ENCODE results near the gene AASDH.
A peak's percentile ranks its signal among the peaks of the same experiment; 100 is the strongest.
"Not testable (repeated sequence)": the region's sequence is repeated elsewhere in the genome, so short reads cannot be mapped to it uniquely, and the experiment has no call there.

Gene AASDH

DNA sequence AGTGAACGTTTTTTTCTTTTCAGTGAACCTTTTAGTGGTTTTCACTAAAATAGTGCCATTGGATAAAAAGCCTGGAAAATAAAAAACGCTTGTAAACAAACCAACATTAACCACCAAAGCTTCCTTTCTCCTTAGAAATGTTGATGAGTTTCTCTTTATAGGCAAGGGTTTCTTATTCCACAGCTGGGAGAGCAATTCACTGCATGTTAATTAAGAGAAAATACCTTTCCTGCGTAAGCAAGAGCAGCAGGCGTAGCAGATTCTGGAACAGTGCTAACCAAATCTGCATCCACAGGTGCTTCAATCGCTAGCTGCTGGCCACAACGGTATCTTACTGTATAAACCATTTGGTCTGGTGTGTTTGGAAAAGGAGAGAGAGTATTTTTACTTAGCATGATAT is 13.3 kb upstream of the AASDH start:
- DNase-seq (ENCODE audit: low spot score): no peak

DNA sequence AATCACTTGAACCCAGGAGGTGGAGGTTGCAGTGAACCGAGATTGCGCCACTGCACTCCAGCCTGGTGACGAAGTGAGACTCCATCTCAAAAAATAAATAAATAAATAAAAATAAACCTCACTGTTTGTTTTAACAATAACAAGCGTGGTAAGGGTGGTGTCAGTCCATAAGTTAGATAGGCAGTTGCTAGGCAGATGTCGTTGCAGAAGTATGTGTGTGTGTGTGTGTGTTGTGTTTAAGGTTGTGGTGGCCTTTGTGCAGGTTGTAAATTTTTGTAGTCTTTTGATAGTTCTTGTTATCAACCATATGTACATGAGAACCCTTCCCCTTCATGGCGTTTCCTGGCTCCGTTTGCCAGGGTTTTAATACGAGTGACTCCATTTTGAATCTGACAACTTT is 4.0 kb upstream of the AASDH start:
- no peak for DNase-seq (ENCODE audit: low spot score)

DNA sequence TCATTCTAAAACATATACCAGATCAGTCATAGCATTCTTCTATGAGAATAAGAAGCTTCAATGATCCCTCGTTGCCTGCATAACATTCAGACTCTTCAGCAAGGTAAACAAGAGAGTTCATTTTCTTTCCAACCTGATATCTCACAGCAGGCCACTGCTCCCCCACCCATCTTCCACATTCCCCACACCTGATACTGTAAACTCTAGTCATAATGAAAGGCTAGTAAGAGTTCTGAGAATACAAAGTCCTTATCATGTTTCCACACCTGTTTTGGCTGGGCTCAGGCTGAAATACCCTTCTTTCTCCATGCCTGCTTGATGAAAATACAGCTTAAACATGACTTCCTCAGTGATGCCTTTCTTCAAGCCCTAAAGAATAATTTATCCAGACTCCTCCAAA is 2.3 kb upstream of the AASDH start:
- no peak for DNase-seq (ENCODE audit: low spot score)

DNA sequence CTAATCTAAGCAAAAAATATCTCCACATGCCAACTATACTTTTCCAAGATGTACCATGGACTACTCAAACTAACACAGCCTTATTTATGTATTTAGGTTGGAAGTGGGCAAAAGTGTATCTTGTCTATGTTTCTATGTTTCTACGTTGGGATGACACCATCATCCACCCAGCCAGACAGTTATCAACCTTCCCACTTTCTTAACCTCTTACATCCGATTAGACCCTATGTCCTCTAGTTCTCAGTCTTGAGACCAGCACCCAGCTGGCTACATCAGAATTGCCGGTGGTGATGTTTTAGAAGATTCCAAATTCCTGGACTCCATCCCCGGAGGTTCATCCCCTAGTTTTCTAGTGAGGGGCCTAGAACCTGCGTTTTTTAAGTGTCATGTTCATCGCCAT is 1.0 kb upstream of the AASDH start:
- no peak for DNase-seq (ENCODE audit: low spot score)

DNA sequence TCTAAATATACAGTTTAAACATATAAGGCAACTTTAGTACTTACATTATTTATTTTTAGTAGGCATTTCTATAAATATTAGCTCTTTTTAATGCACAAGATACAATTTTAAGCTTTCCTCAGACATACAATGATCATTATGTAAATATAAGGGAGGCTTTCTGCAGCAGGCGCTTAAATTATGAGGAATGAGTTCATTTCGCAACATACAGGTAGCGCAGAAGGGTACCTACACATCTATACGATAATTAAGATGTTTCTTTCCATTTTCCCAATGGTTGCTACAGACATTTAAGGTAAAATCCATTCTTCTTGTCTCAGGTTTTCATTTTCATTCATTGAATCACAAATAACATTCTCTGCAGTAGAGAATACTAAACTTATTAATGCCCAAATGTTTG is 1.2 kb downstream of the AASDH start:
- no peak for DNase-seq (ENCODE audit: low spot score)

DNA sequence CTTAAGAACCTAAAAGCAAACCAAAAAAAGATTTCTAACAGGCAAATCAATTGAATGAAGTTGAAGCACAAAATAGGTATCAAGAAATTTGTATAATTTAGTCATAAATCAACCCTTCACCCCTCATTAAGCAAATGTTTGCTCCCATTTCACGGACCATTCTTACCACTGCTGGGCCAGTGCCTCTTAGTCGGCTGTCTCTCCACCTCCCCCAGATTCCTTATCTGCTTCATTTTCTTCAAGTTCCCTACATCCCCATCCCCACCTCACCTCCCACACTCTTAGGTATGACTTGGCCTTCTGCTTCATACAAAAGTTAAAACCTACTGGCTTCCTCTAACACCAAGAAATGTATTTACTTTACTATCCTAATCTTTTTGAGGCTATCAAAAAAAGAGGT is 11.8 kb downstream of the AASDH start:
- no peak for DNase-seq (ENCODE audit: low spot score)

DNA sequence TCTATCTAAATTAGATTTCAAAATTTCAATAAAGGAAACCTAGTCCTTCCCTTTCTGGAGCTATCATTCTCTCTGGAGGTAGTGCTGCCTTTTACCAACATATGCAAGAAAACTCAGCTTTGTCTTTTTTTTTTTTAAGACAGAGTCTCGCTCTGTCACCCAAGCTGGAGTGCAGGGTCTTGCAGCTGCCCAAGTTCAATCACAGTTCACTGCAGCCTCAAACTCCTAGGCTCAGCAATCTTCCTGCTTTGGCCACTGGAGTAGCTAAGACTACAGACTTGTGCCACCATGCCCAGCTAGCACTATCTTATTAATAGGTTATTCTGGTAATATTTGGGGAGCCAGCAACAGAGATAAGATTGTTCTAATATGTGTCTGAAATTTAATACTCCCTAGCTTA is 12.3 kb downstream of the AASDH start:
- no peak for DNase-seq (ENCODE audit: low spot score)

DNA sequence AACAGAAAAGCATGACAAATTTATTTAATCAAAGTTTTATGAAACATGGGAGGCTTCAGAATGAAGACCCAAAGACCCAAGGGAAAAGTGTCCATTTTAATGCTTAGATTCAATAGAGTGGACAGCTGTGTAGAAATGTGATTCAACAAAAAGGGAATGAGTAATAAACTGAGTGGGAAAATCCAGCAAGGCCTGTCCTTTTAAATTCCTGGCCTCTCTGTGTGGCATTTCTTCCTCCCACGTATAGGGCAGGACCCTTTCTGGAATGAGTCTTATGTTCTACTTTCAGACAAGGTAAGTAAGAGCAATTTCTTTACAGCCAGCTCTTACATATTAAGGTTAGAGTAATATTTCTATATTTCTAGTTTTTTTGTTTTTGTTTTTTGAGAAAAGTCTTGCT is 14.5 kb downstream of the AASDH start:
- DNase-seq (ENCODE audit: low spot score): no peak

DNA sequence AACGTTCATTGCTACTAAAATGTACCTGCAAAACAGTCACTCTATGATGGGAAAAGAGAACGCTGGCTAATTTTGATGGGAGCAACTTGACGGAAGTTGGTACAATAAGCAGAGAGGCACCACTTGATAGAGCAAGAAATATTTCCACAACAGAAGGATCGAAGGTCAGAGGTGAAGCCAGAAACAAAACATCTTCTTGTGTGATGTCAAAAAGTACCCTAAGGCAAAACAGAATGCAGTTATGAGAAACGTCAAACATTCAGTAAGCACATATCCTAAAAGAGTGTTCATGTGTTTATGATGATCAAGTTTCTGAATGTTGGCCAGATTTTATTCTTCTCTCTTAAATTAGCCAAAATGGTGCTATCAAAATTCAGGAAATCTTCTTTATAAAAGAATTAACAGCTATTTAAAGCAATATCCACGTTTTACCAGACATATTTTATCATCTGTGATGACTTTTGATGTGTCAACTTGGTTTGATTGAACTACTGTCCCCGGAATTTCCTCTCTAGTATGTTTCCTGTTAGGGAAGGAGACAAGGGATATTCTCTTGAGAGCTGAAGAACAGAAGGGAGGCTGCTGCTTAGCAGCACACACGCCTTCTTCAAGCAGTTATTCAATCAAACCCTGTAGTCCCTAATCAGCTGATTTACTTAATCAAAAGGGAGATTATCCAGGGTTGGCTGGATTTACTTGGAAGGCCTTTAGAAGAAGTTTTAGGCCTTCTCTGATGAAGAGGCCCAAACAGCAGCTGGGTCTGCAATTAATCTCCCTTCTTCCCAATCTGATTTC is 15.7 kb downstream of the AASDH start:
- DNase-seq (ENCODE audit: low spot score): no peak

DNA sequence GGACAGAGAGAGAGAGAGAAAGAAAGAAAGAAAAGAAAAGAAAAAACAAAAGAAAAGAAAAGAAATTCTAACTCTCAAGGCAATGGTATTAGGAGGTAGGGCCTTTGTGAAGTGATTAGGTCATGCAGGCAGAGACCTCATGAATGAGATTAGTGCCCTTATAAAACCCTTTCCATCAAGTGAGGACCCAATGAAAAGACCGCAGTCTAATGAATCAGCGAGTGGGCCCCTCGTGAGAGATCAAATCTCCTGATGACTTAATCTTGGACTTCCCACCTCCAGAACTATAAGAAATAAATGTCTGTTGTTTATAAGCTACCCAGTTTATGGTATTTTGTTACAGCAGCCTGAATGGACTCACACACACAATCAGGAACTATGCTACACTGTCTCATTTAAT is 16.9 kb downstream of the AASDH start:
- no peak for DNase-seq (ENCODE audit: low spot score)

DNA sequence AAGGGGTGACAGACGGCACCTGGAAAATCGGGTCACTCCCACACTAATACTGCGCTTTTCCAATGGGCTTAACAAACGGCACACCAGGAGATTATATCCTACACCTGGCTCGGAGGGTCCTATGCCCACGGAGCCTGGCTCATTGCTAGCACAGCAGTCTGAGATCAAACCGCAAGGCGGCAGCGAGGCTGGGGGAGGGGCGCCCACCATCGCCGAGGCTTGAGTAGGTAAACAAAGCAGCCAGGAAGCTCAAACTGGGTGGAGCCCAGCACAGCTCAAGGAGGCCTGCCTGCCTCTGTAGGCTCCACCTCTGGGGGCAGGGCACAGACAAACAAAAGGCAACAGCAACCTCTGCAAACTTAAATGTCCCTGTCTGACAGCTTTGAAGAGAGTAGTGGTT is 24.3 kb downstream of the AASDH start:
- DNase-seq (ENCODE audit: low spot score): not testable (repeated sequence)

DNA sequence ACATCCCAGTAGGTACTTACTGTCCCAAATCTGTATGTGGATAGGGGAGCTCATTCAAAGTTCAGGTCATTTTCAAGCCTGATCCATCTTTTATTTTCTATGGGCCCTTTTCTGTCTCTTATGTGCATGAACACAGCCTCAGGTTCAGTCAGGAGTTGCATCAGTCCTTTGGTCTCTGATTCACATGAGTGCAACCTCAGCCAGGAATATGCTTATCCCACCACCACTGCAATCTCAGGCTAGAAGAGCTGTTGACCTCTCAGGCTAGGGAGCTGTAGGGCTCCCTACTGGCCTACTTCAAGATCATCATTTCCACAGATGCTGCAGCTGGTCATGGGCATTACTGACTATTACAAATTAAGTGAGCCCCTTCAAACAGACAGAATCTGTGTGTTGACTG is 27.2 kb downstream of the AASDH start:
- DNase-seq (ENCODE audit: low spot score): no peak

DNA sequence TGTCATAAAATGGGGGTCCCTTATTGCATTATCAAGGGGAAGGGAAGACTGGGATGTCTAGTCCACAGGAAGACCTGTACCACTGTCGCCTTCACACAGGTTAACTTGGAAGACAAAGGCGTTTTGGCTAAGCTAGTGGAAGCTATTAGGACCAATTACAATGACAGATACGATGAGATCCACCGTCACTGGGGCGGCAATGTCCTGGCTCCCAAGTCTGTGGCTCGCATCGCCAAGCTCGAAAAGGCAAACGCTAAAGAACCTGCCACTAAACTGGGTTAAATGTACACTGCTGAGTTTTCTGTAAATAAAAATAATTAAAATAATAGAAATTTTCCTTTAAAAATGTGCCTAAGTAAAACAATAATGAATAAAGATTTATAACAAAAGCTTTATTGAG is 30.6 kb downstream of the AASDH start:
- no peak for DNase-seq (ENCODE audit: low spot score)

DNA sequence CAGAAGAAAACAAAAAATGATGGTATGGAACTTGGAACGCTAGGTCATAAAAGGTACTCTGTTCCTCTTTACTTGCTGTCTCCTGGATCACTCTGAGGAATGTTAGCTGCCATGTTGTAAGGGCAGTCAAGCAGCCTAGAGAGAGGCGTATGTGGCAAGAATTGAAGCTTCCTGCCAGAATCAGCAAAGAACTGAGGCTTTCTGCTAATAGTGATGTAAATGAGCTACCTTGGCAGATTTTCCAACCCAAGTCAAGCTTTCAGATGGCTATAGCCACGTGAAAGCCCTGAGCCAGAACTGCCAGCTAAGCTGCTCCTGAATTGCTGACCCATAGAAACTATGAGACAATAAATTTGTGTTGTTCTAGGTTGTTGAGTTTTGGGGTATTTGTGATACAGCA is 38.7 kb downstream of the AASDH start:
- DNase-seq (ENCODE audit: low spot score): peak; percentile 52

DNA sequence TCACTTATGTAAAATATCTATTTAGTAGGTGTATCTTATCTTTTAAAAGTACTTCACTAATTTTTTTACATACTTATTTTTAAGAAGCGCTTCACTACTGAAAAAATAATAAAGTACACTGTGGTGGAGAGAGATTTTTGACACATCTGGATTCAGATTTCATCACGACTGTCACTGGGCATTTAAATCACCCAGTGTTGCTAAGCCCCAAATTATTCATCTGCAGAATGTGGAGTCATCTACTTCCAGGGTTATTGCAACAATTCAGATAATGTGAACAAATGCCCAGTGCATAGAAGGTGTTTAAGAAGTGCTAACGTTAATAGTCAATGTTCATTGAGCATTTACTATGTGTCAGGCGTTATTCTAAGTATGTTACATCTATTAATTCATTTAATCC is 41.8 kb downstream of the AASDH start:
- no peak for DNase-seq (ENCODE audit: low spot score)

DNA sequence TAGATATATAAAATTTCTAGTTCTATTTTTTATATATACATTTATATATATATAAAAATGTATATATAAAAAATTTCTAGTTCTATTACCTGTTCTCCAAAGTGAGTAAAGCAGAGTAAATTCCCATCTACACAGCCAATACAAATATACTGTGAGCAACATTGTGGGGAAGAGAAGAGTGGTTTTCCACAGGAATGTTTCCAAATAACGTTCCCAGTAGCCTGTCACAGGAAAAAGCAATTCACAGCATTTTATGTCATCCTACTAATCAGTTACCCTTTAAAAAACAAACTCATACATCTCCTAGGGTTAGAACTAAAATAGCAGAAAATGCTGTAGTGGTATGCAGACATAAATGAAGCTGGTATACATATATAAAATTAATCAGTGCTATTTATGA is 44.5 kb downstream of the AASDH start:
- DNase-seq (ENCODE audit: low spot score): no peak

DNA sequence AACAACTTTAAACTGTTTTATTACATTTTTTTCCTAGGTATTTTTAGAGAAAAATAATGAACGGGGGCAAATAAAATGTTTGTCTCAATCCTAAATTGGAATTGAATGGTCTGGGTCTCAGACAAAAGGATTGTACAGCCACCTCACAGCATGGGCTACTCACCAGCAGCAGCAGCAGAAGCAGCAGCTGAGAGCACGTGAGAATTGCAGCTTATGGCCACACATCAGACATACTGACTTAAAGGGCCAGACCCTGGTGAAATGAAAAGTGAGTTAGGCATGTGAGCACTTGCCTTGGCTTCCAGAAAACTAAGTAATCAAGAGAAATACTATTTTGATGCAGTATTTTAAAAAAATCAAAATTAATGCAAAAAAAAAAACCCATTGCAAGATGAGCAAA is 56.6 kb downstream of the AASDH start:
- no peak for DNase-seq (ENCODE audit: low spot score)

DNA sequence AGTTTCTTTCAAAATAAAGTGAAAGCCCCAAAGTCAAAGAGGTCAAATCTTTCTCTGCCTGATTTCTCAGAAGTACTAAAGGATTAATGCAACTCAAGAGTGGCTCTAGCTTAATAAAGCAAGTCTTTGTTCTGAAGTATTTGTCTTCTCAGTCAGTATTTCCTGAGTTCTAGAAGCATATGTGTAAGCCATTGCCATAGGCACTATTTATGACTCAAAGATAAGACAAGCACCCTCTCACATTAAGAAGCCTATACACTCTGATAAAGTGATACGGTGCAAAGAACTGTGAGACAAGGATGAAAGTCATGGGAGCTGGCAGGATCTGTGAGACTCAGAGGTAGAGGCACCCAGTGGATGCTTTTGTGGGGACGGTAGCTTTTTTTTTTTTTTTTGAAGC is 60.9 kb downstream of the AASDH start:
- no peak for DNase-seq (ENCODE audit: low spot score)

DNA sequence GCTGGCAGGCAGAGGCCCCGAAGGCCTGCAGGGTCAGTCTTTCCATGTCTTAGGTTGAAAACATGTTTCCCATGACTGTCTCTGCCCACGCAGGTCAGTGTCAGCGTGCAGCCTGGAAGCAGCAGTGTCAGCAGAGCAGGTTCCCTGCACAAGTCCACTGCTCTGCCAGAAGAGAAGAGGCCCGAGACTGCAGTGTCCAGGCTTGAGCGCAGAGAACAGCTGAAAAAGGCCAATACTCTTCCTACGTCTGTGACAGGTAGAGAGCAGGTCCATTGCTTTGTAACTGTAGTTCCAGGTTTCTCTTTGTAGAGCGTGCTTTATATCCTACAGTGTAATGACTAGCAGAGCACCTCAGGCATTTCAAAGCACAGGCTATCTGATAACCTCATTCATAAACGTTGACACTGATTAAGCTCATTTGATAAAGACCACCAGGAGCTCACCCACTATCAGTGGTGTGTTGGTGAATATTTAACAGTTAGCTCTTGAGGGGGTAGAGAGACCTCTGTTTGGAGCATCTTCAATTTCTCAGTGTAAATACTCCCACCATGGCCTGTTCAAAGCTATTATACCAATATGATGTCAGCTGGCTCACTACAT is 63.2 kb downstream of the AASDH start:
- no peak for DNase-seq (ENCODE audit: low spot score)

DNA sequence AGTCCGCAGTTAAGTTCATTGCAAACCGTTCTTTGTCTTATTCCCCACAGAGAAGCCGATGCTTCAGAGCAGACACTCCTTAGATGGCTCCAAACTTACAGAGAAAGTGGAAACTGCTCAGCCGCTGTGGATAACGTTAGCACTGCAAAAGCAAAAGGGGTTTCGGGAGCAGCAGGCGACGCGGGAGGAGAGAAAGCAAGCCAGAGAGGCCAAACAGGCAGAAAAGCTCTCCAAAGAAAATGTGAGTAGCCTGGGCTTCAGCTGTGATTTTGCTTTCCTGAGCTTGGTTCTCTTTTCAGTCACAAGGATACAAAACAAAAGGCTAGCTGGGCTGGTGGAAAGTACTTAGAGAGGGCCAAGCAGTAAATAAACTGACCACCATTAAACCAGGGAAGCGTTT is 64.0 kb downstream of the AASDH start:
- DNase-seq (ENCODE audit: low spot score): peak; percentile 32

DNA sequence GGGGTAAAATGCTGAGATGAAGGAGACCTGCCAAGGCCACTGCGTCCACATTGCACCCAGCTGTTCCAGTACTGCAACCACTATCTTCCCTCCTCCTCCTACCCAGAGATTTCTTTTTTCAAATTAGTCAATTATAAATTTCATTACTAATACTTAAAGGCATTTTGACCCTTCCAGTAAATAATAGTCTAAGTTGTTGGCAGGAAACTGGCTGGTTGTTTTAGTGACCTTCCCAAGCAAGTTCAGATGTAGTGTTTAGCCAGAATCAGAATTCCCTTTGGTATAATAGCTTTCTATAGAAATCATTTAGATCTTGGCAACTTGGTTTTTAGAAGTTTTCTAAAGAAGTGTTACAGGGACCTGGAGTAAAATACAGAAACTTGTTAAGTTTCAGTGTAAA is 66.0 kb downstream of the AASDH start:
- DNase-seq (ENCODE audit: low spot score): no peak

DNA sequence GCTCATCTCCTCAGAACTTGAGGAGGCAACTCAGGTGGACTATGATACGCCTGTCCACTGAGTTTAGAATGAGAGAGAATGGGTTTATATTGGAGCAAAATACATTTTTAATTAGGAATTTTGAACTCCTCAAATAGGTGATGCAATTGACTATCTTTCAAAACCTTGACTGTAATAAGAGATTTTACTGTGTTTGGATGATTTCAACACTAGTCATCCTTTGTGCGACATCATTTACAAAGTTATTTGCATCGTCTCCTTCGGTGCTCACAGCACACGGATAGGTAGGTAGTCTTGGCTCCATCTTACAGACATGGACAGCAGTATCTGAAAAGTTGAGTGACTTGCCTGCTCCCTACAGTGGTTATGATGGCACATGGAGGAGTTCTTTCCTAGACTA is 67.0 kb downstream of the AASDH start:
- DNase-seq (ENCODE audit: low spot score): no peak

DNA sequence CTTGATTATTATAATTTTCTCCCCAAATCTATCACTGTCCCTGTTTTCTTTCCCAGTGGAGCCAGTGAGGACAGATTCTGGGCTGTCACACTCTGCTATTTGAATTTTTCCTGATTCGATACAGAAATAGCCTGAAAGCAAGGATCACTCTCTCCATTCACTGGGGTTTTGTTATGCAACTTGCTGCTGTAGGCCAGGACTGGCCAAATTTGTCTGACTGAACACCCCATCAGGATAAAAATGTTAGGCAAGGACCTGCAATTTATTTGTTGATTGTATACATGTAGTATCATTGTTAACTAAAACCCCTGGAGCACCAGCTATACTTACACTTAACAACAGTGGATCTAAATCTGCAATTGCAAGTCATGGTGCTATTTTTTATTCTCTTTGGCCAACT is 68.7 kb downstream of the AASDH start:
- no peak for DNase-seq (ENCODE audit: low spot score)

DNA sequence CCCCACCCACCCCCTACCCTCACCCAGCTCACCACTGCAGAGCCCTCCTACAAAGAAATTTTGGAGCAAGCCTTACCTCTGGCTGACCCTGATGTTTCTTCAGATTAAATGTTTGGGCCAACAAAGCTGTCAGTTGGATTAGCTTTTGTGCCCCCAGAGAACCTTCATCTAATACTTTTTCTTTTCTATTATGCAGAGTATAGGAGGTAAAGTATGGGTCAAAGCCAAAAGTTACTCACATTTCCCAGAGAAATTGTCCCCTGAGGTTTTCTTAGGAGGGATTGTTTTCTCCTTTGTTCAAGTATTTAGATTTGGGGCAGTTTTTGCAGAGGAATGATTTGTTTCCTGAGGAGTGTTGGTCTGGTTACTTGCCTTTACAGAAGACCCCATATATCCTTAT is 69.5 kb downstream of the AASDH start:
- no peak for DNase-seq (ENCODE audit: low spot score)
